Stimulated activated CD4-positive, alpha-beta T cell treated with anti-CD3 and anti-CD28 coated beads, Interleukin-4, amount 100 ng/mL, for 48 hours (primary cell): Measurements from ENCODE around the gene THOC5.
"Not testable (repeated sequence)": the region's sequence is repeated elsewhere in the genome, so short reads cannot be mapped to it uniquely, and the experiment has no call there.

Source experiments
- DNase-seq, 2 donors: peaks; one replicate each; pipeline ENCODE4 v3.0.0-alpha.2; 2020; ENCODE audit warnings: low read depth in 2 of 2

The THOC5 gene

GRCh38 chr22:29563652-29564460 is 10.3 kb upstream of the THOC5 start:
- DNase-seq = no peak

DNA sequence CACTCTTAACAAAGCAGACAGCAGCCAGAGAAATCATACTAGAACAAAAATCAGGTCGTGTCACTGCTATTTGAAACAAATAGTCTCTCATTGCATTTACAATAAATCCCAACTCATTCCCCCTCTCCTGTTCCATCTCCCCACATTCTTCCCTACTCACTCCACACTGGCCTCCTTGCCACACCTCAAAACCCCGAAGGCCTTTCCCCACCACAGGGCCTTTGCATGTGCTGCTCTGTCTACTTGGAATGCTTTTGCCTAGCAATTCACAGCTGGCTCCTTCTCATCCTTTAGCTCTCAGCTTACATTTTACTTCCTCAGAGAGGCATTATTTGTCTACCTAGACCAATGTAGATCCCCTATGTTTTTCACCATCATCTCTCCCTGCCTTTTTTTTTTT is 6.3 kb upstream of the THOC5 start:
- no peak for DNase-seq

DNA sequence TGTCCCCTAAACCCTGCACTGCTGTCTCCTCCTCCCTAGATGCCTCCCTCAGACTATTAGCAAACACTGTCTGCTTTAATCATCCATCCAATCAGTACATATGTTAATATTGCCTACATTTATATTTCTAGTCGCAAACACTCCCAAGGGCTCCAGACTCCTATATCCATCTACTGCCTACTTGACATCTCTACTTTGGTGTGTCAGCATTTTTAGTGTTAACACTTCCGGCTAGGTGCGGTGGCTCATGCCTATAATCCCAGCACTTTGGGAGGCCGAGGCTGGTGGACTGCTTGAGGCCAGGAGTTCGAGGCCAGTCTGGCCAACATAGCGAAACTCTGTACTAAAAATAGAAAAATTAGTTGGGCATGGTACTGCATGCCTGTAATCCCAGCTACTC is 5.5 kb upstream of the THOC5 start:
- no peak for DNase-seq

- DNase-seq = no peak
Measured at GRCh38 chr22:29555065-29555644, 1.6 kb upstream of the THOC5 start.

DNA sequence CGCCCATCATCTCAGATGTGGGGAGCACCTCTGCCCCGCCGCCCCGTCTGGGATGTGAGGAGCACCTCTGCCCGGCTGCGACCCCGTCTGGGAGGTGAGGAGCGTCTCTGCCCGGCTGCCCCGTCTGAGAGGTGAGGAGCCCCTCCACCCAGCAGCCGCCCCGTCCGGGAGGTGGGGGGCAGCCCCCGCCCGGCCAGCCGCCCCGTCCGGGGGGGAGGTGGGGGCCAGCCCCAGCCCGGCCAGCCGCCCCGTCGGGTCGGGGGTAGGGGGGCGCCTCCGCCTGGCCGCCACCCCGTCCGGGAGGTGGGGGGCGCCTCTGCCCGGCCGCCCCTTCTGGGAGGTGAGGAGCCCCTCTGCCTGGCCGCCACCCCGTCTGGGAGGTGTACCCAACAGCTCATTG is 1.2 kb downstream of the THOC5 start:
- DNase-seq = not testable (repeated sequence)

DNA sequence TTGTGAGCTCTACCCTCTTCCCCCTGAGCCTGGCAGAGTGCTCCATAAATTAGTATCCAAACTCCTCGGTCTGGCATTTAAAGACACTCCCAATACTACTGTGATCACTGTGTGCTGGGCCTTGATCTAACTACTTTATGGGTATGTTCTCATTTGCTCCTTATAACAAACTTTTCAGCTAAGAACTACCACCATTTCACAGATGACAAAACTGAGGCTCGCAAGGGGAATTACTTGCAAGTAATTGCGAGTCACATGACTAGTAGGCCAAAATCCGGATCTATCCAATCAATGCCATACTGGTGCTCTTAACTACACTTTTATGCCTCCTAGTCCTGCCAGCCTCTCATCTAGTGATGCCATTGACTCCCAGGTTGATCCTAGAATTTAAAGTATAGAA is 3.6 kb downstream of the THOC5 start:
- no peak for DNase-seq

- DNase-seq = not testable (repeated sequence)
Measured at GRCh38 chr22:29545045-29545444, 8.5 kb downstream of the THOC5 start.

DNA sequence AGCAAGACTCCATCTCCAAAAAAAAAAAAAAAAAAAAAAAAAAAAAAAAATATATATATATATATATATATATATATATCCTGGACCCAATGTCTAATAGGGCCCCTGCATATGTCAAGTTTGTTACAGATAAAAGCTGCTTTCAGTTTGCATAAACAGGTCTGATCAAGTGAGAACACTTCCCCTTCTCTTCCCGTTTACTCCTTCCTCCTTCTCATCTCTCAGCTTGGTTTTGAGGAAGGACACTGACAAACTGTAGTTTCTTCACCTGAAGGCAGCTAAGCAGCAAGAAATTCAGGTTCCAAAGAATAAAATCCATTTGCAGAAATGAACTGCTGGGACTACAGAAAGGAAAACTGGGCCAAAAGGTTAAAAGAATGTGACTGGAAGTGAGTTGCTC is 11.7 kb downstream of the THOC5 start:
- DNase-seq = no peak

DNA sequence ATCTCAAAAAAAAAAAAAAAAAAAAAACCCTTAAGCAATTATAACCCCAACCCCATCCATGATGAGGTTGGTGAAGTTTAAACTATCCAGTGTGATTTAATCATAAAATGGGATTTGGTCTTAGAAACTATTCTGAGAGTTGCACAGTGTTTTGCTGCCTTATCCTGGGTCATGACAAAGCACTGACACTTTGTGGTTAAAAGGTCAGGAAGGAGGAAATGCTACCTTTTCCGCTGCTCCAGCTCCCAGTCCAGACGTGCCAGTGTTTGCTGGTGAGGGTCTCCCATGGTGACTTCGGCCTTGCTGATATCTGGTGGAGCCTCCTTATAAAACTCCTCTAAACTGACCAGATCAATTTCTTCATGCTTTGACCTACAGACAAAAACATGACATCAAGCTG is 14.5 kb downstream of the THOC5 start:
- DNase-seq = no peak

GRCh38 chr22:29536411-29536810 is 17.1 kb downstream of the THOC5 start:
- no peak for DNase-seq

GRCh38 chr22:29531419-29531818 is 22.1 kb downstream of the THOC5 start:
- DNase-seq = no peak

DNA sequence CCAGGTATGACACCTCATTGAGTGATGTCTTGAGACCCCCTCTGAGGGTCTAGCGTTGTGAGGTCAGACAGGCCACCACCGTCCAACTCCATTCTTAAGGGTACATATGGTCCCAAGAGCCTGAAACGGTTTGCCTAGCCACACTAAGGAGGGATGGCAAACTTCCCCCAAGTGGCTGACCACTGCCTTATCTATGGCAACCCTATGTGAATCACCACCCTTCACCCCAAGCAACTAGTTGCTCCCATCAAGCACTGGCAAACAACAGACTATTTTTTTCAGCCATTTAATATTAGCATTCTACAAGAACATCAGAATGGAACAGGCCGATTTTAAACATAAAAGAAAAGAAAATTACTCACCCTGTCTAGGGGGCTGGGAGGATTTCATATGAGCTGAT is 22.8 kb downstream of the THOC5 start:
- DNase-seq = no peak

DNA sequence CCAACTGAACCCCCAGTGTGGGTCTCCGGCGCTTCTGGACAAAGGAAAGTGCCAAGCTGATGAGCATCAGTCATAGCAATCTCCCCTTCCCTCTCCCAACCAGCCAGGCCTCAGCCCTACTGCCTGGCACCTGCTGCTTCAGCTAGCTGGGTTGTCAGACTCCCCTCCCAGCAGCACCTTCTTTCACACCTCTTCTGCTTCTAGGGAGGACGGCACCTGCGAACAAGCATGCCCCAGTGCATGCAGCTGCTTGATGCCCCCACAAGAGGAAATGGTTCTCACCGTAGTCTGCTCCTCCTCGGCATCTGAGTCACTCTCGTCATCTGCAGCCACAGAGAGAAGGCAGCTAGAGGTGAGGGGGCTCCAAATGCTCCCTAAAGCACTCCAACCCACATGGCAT is 25.4 kb downstream of the THOC5 start:
- DNase-seq = no peak

DNA sequence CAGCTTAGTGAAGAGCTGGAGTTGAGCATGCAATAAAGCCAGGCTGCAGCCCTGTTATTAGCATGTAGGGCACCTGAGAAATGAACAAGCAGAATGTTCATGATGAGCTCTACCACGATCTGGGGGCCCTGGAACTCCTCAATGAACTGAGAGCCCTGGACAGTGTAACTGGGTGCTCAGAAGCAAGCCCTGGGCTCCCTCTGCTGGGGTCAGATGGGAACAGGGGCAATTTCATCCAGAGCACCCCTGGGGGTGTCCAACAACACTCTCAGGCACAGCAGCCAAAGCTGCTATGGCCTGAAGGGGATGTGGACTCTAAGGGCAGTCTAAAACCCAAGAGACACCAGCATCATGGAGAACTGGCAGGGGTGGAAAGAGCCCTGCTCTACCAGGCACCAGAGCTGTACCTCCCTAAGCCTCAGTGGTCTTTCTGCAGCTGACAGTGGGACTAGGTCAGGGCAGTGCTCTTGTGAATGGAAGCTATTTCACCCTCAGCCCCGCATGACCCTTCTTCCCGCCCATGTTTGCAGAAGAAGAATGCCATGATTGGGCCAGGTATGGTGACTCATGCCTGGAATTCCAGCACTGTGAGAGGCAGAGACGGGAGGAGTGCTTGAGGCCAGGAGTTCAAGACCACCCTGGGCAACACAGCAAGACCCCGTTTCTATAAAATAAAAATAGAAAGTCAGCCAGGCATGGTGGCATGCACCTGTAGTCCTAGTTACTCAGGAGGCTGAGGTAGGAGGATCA is 28.9 kb downstream of the THOC5 start:
- peak in 1 of 2 donors; percentile 7 for DNase-seq

DNA sequence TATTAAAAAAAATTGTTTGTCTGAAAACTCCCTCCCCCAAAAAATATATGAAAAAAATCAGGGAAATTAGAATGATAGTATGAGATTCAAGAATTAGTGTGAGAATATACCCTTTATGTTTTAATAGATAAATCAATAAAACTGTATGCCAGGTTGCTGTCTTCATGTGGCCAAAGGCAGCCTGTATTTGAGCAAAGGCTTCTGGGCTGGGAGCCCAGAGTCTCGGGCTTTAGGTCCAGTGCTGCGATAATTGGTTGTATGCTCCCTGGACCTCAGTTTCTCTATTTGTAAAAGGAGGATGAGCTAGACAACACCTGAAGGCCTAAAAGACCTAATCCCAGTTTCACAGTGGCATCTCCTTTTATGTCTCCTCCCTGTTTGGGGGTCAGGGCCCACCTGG is 29.8 kb downstream of the THOC5 start:
- DNase-seq = no peak

DNA sequence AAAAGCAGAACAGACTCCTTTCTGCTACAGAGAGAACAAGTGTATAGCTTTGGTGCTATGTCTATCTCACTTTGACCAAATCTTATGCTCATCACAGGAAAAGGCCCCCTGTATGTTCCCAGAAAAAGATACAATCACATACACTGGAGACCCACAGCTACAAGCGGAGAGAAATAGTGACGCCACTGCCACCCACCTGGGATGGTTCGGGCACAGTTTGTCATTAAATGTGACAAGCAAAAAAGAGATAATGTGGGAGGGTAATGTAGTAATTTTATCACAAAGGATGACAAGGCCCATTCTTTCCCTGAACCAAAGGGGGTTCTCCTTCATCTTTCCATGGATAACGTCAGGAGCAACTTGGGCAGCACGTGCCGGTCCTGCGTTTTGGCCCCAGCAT is 32.0 kb downstream of the THOC5 start:
- DNase-seq = no peak

DNA sequence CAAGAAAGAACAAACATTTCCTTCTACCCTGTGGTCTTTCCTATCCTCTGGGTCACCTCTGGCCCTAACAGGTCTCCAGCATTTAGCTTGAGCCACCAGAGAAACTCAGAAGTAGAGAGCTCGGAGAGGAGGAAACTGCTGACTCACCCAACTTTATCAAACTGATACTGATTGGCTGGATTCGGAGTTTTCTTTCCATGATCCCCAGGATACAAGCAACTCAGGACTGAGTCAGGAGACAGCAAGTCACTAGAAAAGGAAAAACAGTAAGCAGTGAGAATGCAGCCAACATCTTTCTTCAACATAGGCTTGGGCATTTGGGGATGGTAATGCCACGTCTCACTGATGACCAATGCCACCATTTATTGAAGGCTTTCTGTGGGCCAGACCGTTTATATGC is 32.7 kb downstream of the THOC5 start:
- DNase-seq = no peak

DNA sequence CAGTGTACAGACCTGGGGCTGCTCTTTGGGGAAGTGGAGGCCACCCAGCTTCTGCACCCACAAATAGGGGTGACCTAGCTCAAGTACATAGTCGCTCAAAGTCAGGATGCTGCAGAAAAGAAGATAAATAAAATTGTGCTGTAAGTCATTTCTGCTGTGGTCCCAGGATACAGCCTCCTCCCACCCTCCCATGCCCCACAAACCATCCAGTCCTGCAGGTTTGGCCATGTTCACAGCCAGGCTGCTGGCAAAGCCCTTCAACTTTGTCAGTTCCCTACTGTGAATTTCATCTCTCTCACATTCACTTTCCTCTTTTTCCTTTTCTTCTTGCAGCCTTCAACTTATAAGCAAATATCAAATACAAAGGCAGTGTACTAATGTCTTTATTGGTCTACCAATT is 33.6 kb downstream of the THOC5 start:
- DNase-seq = no peak

DNA sequence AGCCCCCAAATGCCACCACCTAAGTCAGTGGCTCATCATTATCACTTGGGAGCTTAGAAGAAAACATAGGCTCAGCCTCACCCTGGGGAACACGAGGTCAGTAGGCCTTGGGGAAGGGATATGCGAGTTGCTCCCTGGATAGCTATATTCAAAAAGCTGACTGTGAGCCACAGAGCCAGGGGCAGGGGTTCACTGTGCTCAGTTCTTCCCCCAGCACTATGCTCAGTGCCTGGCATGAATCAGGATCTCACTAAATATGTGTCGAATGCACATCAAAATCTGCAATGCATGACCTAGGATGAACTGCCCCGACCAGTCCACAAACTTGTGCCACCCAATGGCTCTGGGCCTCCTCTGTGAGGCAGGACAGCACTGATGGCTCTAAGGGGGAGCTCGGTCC is 35.1 kb downstream of the THOC5 start:
- no peak for DNase-seq

DNA sequence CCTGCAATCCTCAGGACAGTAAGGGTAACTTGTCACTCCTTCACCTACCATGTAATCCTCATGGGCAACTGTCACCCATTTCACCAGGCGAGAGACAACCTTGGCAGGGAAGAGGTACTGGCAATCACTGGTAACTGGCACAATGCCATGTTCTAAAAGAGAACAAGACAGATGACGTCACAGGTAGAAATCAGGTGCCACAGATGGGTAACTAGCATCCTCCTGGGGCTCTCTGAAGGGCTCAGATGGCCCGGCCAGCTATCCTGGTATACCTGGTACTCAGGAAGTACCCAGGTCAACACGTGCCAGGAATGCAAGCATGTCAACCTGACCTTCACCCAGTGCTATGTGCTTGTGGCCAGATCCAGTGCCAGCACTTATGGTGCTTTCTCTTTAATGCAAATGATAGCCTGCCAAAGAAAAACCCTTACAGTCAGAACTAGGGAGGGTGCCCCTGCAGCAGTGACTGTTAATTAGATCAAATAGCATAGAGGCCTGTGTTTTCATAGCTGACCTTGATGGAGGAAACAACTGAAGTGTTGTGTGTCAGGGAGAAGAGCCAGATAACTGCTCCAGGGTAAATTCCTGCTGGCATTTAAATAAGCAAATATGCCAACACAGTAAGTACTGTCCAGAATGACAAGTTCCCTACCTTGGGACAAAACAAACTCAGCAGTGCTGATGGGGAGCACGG is 36.2 kb downstream of the THOC5 start:
- no peak for DNase-seq

- no peak for DNase-seq
Measured at GRCh38 chr22:29512031-29512430, 41.5 kb downstream of the THOC5 start.

GRCh38 chr22:29511126-29511862 is 42.3 kb downstream of the THOC5 start:
- DNase-seq = no peak
